Progenitor cell of endocrine pancreas (in vitro differentiated cells): Measurements from ENCODE around the gene PPP1R10. TPM values are rescaled to one million over a fixed set of nuclear protein-coding genes. Genes with fewer than 3 reads are reported as not detected.
A peak's percentile ranks its signal among the peaks of the same experiment; 100 is the strongest.

Source experiments
- DNase-seq: peaks from one replicate; pipeline ENCODE4 v3.0.0; 2021; ENCODE audit warnings: low spot score; ENCODE audit not compliant: unreplicated experiment
- H3K27ac Mint-ChIP-seq: 2 replicates; pipeline ENCODE4 v1.8.0; 2021; ENCODE audit warnings: mild to moderate bottlenecking, moderate library complexity, mixed read lengths
- H3K27me3 Mint-ChIP-seq: 2 replicates; pipeline ENCODE4 v1.8.0; 2021; ENCODE audit warnings: mixed read lengths
- H3K36me3 Mint-ChIP-seq: 2 replicates; pipeline ENCODE4 v1.8.0; 2022; ENCODE audit warnings: mixed read lengths; ENCODE audit not compliant: insufficient read depth
- H3K4me1 Mint-ChIP-seq: 2 replicates; pipeline ENCODE4 v1.8.0; 2021; ENCODE audit warnings: low read depth, mixed read lengths
- H3K4me3 Mint-ChIP-seq: 2 replicates; pipeline ENCODE4 v1.8.0; 2021; ENCODE audit warnings: low read depth, mild to moderate bottlenecking, moderate library complexity, mixed read lengths
- H3K9me3 Mint-ChIP-seq: 2 replicates; pipeline ENCODE4 v1.8.0; 2021; ENCODE audit warnings: low read depth, mixed read lengths
- total RNA-seq: library from RNA; stranded (reverse); gene quantifications from 2 replicates; pipeline ENCODE4 v1.2.1, GENCODE V29; 2021
- TF ChIP-seq, protein P1 (sequence below): fragments of 200-600 bp; sonication (generic); IDR thresholded peaks from one replicate; pipeline ENCODE4 v1.5.0; 2021; ENCODE audit warnings: antibody characterized with exemption, mild to moderate bottlenecking; ENCODE audit not compliant: unreplicated experiment

Gene PPP1R10
- total RNA-seq, 1 donor from 2014 or later = 142 TPM

DNA sequence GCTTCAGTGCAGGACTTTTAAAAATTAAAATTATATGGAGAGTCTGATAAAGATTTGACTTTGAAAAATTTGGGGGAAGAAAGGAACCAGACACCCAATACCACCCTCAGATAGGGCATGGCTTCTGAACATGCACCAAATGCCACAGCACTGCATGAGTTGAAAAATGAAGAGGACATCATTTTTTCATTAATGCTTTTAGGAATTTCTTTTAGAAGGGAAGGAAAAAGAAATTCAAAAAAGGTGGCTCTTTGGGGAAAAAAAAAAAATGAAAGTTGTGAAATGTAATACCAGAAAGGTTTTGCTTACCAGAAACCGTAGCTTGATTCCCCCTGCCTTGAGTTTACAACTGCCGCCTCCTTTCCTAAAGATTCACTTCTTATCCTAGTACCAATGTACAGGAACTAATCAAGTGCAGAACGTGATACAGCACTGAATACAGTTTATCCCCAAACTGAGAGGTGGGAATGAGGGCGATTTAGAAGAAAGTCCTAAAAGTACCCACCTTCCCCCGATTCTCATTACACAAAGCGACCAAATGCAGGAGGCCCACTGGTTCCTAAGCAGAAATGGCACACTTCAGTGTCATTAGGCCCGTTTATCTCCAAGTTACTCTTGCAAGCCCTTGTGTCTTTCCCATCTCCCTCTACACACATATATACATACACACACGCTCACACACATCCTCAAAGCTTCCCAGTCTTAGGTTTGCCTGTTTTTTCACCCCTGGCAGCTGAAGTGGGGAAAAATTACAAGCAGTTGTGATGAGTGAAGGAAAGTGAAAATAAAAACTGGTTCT lies 2.8 kb downstream of the PPP1R10 start:
- Mint-ChIP-seq H3K36me3 (peaks cover 27% of the 10 kb centered on the region), H3K4me3 (peak overlapping the region; percentile 100), H3K4me1 (peaks cover 36% of the 10 kb centered on the region), H3K27me3 (no peaks in the 10 kb centered on the region), H3K27ac (peak overlapping the region; percentile 100), H3K9me3 (no peaks in the 10 kb centered on the region)
- no peak for DNase-seq
- TF ChIP-seq, protein P1, sequence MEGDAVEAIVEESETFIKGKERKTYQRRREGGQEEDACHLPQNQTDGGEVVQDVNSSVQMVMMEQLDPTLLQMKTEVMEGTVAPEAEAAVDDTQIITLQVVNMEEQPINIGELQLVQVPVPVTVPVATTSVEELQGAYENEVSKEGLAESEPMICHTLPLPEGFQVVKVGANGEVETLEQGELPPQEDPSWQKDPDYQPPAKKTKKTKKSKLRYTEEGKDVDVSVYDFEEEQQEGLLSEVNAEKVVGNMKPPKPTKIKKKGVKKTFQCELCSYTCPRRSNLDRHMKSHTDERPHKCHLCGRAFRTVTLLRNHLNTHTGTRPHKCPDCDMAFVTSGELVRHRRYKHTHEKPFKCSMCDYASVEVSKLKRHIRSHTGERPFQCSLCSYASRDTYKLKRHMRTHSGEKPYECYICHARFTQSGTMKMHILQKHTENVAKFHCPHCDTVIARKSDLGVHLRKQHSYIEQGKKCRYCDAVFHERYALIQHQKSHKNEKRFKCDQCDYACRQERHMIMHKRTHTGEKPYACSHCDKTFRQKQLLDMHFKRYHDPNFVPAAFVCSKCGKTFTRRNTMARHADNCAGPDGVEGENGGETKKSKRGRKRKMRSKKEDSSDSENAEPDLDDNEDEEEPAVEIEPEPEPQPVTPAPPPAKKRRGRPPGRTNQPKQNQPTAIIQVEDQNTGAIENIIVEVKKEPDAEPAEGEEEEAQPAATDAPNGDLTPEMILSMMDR = no peak

- H3K4me3 Mint-ChIP-seq = peak overlapping the region; percentile 100
- no peaks in the 10 kb centered on the region for H3K9me3 Mint-ChIP-seq
- peaks cover 33% of the 10 kb centered on the region for H3K4me1 Mint-ChIP-seq
- TF ChIP-seq, protein P1 = no peak
- DNase-seq = no peak
- H3K36me3 Mint-ChIP-seq = peaks cover 35% of the 10 kb centered on the region
- H3K27me3 Mint-ChIP-seq = no peaks in the 10 kb centered on the region
- H3K27ac Mint-ChIP-seq = peak overlapping the region; percentile 65
Measured at GRCh38 chr6:30613251-30614043, 3.6 kb downstream of the PPP1R10 start.

- peaks cover 30% of the 10 kb centered on the region for H3K4me1 Mint-ChIP-seq
Measured at GRCh38 chr6:30612687-30613248, 4.3 kb downstream of the PPP1R10 start.

DNA sequence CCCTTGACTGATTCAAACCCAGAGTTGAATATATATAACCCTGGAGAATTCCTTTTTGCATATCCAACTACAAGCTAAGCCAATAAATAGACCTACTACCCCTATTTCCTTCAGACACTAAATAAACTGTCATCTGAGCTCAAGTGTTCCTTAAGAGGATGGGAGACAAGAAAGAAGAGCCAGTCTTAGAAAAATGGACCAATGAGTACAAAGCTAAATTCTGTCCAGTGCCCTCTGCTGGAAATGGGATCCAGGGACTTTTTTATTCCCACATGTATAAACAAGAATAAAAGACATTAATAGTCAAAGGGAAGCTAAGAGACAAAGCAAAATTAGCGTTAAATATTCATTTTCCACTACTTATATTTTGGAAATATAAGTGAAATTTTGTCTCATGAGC lies 4.8 kb downstream of the PPP1R10 start:
- Mint-ChIP-seq H3K27ac (peak overlapping the region; percentile 21), H3K4me3 (no peak overlapping the region), H3K4me1 (peaks cover 33% of the 10 kb centered on the region), H3K36me3 (peaks cover 40% of the 10 kb centered on the region), H3K27me3 (no peaks in the 10 kb centered on the region), H3K9me3 (no peaks in the 10 kb centered on the region)
- no peak for DNase-seq
- TF ChIP-seq, protein P1 = peak; percentile 26

More at GRCh38 chr6:30612687-30613248, 4.3 kb downstream of the PPP1R10 start:
- H3K27ac Mint-ChIP-seq = peak overlapping the region; percentile 65
- DNase-seq = no peak
- peak overlapping the region; percentile 12 for H3K4me3 Mint-ChIP-seq
- TF ChIP-seq, protein P1 = no peak
- no peaks in the 10 kb centered on the region for H3K27me3 Mint-ChIP-seq
- H3K9me3 Mint-ChIP-seq = no peaks in the 10 kb centered on the region
- peaks cover 36% of the 10 kb centered on the region for H3K36me3 Mint-ChIP-seq

GRCh38 chr6:30611856-30612194 lies 5.2 kb downstream of the PPP1R10 start:
- no peak for DNase-seq
- TF ChIP-seq, protein P1 = no peak
- Mint-ChIP-seq H3K27ac (peak overlapping the region; percentile 21), H3K36me3 (peaks cover 37% of the 10 kb centered on the region), H3K9me3 (no peaks in the 10 kb centered on the region), H3K27me3 (no peaks in the 10 kb centered on the region), H3K4me1 (peaks cover 31% of the 10 kb centered on the region), H3K4me3 (no peak overlapping the region)
